ENCODE measurements around the gene ITGA1.

ITGA1 gene

GRCh38 chr5:52788505-52788821 lies 747 bp downstream of the ITGA1 start:
- peak overlapping the region; percentile 32 for H3K9ac ChIP-seq (ENCODE audit: low read depth, low read length, poor library complexity)
- H2BK5ac ChIP-seq (ENCODE audit: low read length) = no peak overlapping the region
- no peak overlapping the region for H2AK5ac ChIP-seq (ENCODE audit: low read depth, low read length)
- DNase-seq (ENCODE audit: low spot score) = no peak
- no peak overlapping the region for H3K4ac ChIP-seq (ENCODE audit: low read length)
- H2BK12ac ChIP-seq (ENCODE audit: low read length) = no peak overlapping the region
- H3K79me1 ChIP-seq (ENCODE audit: low read depth, low read length) = no peaks in the 10 kb centered on the region
- H2AFZ ChIP-seq (ENCODE audit: low read length) = peak overlapping the region; percentile 94
- H3K27me3 ChIP-seq (ENCODE audit: control insufficient read depth in 3 of 3, insufficient read depth in 3 of 3, low read depth in 1 of 3, low read length in 3 of 3) = peaks cover 0 to 31% (median 0%) of the 10 kb centered on the region in 3 experiments
- no peak overlapping the region for H2BK120ac ChIP-seq (ENCODE audit: low read depth, low read length)
- no peak overlapping the region for H3K18ac ChIP-seq (ENCODE audit: low read length)
- H2BK15ac ChIP-seq (ENCODE audit: low read length) = no peak overlapping the region
- H3K4me2 ChIP-seq (ENCODE audit: insufficient read depth, low read length, poor library complexity, severe bottlenecking) = peak overlapping the region; percentile 97
- peaks cover 0 to 5% of the 10 kb centered on the region in 2 donors for H3K4me1 ChIP-seq (ENCODE audit: control insufficient read depth in 2 of 2, insufficient read depth in 1 of 2, low read depth in 1 of 2, low read length in 2 of 2)
- H3K14ac ChIP-seq (ENCODE audit: low read length) = no peak overlapping the region
- no peak overlapping the region for H3K27ac ChIP-seq (replicated peaks; ENCODE audit: low read length)
- peak overlapping the region; percentile 20 for H3K23ac ChIP-seq (ENCODE audit: low read depth, low read length, poor library complexity)
- H3K9me3 ChIP-seq (replicated peaks in 1 of 2; ENCODE audit: control insufficient read depth in 2 of 2, insufficient read depth in 1 of 2, low read depth in 1 of 2, low read length in 2 of 2) = no peaks in the 10 kb centered on the region
- whole genome bisulfite sequencing, 2 donors (ENCODE audit: extremely low coverage in 2 of 2, insufficient read length in 2 of 2, insufficient replicate concordance in 1 of 2) = no CpG with 5 or more reads among the region's 7 CpGs
- no peaks in the 10 kb centered on the region for H3K36me3 ChIP-seq (replicated peaks in 1 of 2; ENCODE audit: control insufficient read depth in 2 of 2, insufficient read depth in 2 of 2, low read length in 2 of 2)
- H4K91ac ChIP-seq (ENCODE audit: low read depth, low read length, poor library complexity) = no peak overlapping the region
- no peak overlapping the region for H4K8ac ChIP-seq (ENCODE audit: low read depth, low read length)
- peak overlapping the region; percentile 44 to 87 for H3K4me3 ChIP-seq (ENCODE audit: low read length in 2 of 2)

- no peaks in the 10 kb centered on the region for H3K9me3 ChIP-seq (replicated peaks in 1 of 2; ENCODE audit: control insufficient read depth in 2 of 2, insufficient read depth in 1 of 2, low read depth in 1 of 2, low read length in 2 of 2)
- H2AFZ ChIP-seq (ENCODE audit: low read length) = no peak overlapping the region
- no peak overlapping the region for H3K4ac ChIP-seq (ENCODE audit: low read length)
- no peak overlapping the region for H3K14ac ChIP-seq (ENCODE audit: low read length)
- H3K79me1 ChIP-seq (ENCODE audit: low read depth, low read length) = no peaks in the 10 kb centered on the region
- no peak overlapping the region for H2AK5ac ChIP-seq (ENCODE audit: low read depth, low read length)
- H4K91ac ChIP-seq (ENCODE audit: low read depth, low read length, poor library complexity) = no peak overlapping the region
- no peak overlapping the region for H3K4me3 ChIP-seq (ENCODE audit: low read length in 2 of 2)
- H3K4me1 ChIP-seq (ENCODE audit: control insufficient read depth in 2 of 2, insufficient read depth in 1 of 2, low read depth in 1 of 2, low read length in 2 of 2) = peaks cover 0 to 5% of the 10 kb centered on the region in 2 donors
- H2BK15ac ChIP-seq (ENCODE audit: low read length) = no peak overlapping the region
- H3K27ac ChIP-seq (replicated peaks; ENCODE audit: low read length) = no peak overlapping the region
- H3K27me3 ChIP-seq (ENCODE audit: control insufficient read depth in 3 of 3, insufficient read depth in 3 of 3, low read depth in 1 of 3, low read length in 3 of 3) = peaks cover 0 to 27% (median 0%) of the 10 kb centered on the region in 3 experiments
- no peak overlapping the region for H3K9ac ChIP-seq (ENCODE audit: low read depth, low read length, poor library complexity)
- no peak overlapping the region for H3K4me2 ChIP-seq (ENCODE audit: insufficient read depth, low read length, poor library complexity, severe bottlenecking)
- H3K23ac ChIP-seq (ENCODE audit: low read depth, low read length, poor library complexity) = no peak overlapping the region
- no peaks in the 10 kb centered on the region for H3K36me3 ChIP-seq (replicated peaks in 1 of 2; ENCODE audit: control insufficient read depth in 2 of 2, insufficient read depth in 2 of 2, low read length in 2 of 2)
- H4K8ac ChIP-seq (ENCODE audit: low read depth, low read length) = no peak overlapping the region
- DNase-seq (ENCODE audit: low spot score) = no peak
- no peak overlapping the region for H2BK120ac ChIP-seq (ENCODE audit: low read depth, low read length)
- no CpG with 5 or more reads among the region's 1 CpG for WGBS, 2 donors (ENCODE audit: extremely low coverage in 2 of 2, insufficient read length in 2 of 2, insufficient replicate concordance in 1 of 2)
- no peak overlapping the region for H2BK5ac ChIP-seq (ENCODE audit: low read length)
- no peak overlapping the region for H3K18ac ChIP-seq (ENCODE audit: low read length)
- no peak overlapping the region for H2BK12ac ChIP-seq (ENCODE audit: low read length)
Measured at GRCh38 chr5:52789378-52789777, 1.7 kb downstream of the ITGA1 start.

- Histone ChIP-seq H3K23ac (ENCODE audit: low read depth, low read length, poor library complexity) (no peak overlapping the region), H2BK15ac (ENCODE audit: low read length) (no peak overlapping the region), H4K91ac (ENCODE audit: low read depth, low read length, poor library complexity) (no peak overlapping the region), H3K79me1 (ENCODE audit: low read depth, low read length) (no peaks in the 10 kb centered on the region), H2BK5ac (ENCODE audit: low read length) (no peak overlapping the region), H3K4me3 (ENCODE audit: low read length in 2 of 2) (no peak overlapping the region), H3K27me3 (ENCODE audit: control insufficient read depth in 3 of 3, insufficient read depth in 3 of 3, low read depth in 1 of 3, low read length in 3 of 3) (peaks cover 0 to 27% (median 0%) of the 10 kb centered on the region in 3 experiments), H2BK12ac (ENCODE audit: low read length) (no peak overlapping the region), H4K8ac (ENCODE audit: low read depth, low read length) (no peak overlapping the region), H3K9ac (ENCODE audit: low read depth, low read length, poor library complexity) (no peak overlapping the region), H2AFZ (ENCODE audit: low read length) (no peak overlapping the region), H3K4me1 (ENCODE audit: control insufficient read depth in 2 of 2, insufficient read depth in 1 of 2, low read depth in 1 of 2, low read length in 2 of 2) (peaks cover 0 to 5% of the 10 kb centered on the region in 2 donors), H2BK120ac (ENCODE audit: low read depth, low read length) (no peak overlapping the region), H3K14ac (ENCODE audit: low read length) (no peak overlapping the region), H3K36me3 (replicated peaks in 1 of 2; ENCODE audit: control insufficient read depth in 2 of 2, insufficient read depth in 2 of 2, low read length in 2 of 2) (no peaks in the 10 kb centered on the region), H3K27ac (replicated peaks; ENCODE audit: low read length) (no peak overlapping the region), H3K4me2 (ENCODE audit: insufficient read depth, low read length, poor library complexity, severe bottlenecking) (no peak overlapping the region), H3K4ac (ENCODE audit: low read length) (no peak overlapping the region), H3K9me3 (replicated peaks in 1 of 2; ENCODE audit: control insufficient read depth in 2 of 2, insufficient read depth in 1 of 2, low read depth in 1 of 2, low read length in 2 of 2) (no peaks in the 10 kb centered on the region), H2AK5ac (ENCODE audit: low read depth, low read length) (no peak overlapping the region), H3K18ac (ENCODE audit: low read length) (no peak overlapping the region)
- WGBS, 2 donors (ENCODE audit: extremely low coverage in 2 of 2, insufficient read length in 2 of 2, insufficient replicate concordance in 1 of 2) = no CpG with 5 or more reads among the region's 2 CpGs
- DNase-seq (ENCODE audit: low spot score) = no peak
Measured at GRCh38 chr5:52789851-52790250, 2.1 kb downstream of the ITGA1 start.

- Histone ChIP-seq H3K27ac (replicated peaks; ENCODE audit: low read length) (no peak overlapping the region), H2BK5ac (ENCODE audit: low read length) (no peak overlapping the region), H2BK120ac (ENCODE audit: low read depth, low read length) (no peak overlapping the region), H4K8ac (ENCODE audit: low read depth, low read length) (no peak overlapping the region), H3K4me2 (ENCODE audit: insufficient read depth, low read length, poor library complexity, severe bottlenecking) (no peak overlapping the region), H3K18ac (ENCODE audit: low read length) (no peak overlapping the region), H2AFZ (ENCODE audit: low read length) (no peak overlapping the region), H3K4ac (ENCODE audit: low read length) (no peak overlapping the region), H2BK12ac (ENCODE audit: low read length) (no peak overlapping the region), H3K4me3 (ENCODE audit: low read length in 2 of 2) (no peak overlapping the region), H3K9ac (ENCODE audit: low read depth, low read length, poor library complexity) (no peak overlapping the region), H2BK15ac (ENCODE audit: low read length) (no peak overlapping the region), H3K9me3 (replicated peaks in 1 of 2; ENCODE audit: control insufficient read depth in 2 of 2, insufficient read depth in 1 of 2, low read depth in 1 of 2, low read length in 2 of 2) (no peaks in the 10 kb centered on the region), H3K36me3 (replicated peaks in 1 of 2; ENCODE audit: control insufficient read depth in 2 of 2, insufficient read depth in 2 of 2, low read length in 2 of 2) (no peaks in the 10 kb centered on the region), H3K27me3 (ENCODE audit: control insufficient read depth in 3 of 3, insufficient read depth in 3 of 3, low read depth in 1 of 3, low read length in 3 of 3) (peaks cover 0 to 27% (median 0%) of the 10 kb centered on the region in 3 experiments), H2AK5ac (ENCODE audit: low read depth, low read length) (no peak overlapping the region), H3K23ac (ENCODE audit: low read depth, low read length, poor library complexity) (no peak overlapping the region), H4K91ac (ENCODE audit: low read depth, low read length, poor library complexity) (no peak overlapping the region), H3K14ac (ENCODE audit: low read length) (no peak overlapping the region), H3K79me1 (ENCODE audit: low read depth, low read length) (no peaks in the 10 kb centered on the region), H3K4me1 (ENCODE audit: control insufficient read depth in 2 of 2, insufficient read depth in 1 of 2, low read depth in 1 of 2, low read length in 2 of 2) (peaks cover 0 to 5% of the 10 kb centered on the region in 2 donors)
- no peak for DNase-seq (ENCODE audit: low spot score)
- WGBS, 2 donors (ENCODE audit: extremely low coverage in 2 of 2, insufficient read length in 2 of 2, insufficient replicate concordance in 1 of 2) = no CpG with 5 or more reads among the region's 1 CpG
Measured at GRCh38 chr5:52791366-52791765, 3.6 kb downstream of the ITGA1 start.
